ENCODE measurements around the gene CLCN3. TPM values are rescaled to one million over a fixed set of nuclear protein-coding genes. Genes with fewer than 3 reads are reported as not detected.

The CLCN3 gene
- total and polyA plus RNA-seq, 4 experiments from 2014 or later: 6.2 to 37.7 (median 25.7) TPM

- intact Hi-C loops (cut with micrococcal nuclease): no loop called here
- CTCF ChIA-PET (ENCODE audit: partially characterized antibody): interaction anchor here (0.9 to 1.3 kb wide), 3 partner anchors 9 to 42 kb away, joined by 3 to 4 read pairs (median 3); no protein-coding TSS in a partner anchor
These were observed 35.0 kb downstream of the CLCN3 start for GRCh38 chr4:169655401-169655800.

GRCh38 chr4:169657470-169658107 lies 37.2 kb downstream of the CLCN3 start:
- Histone ChIP-seq H3K4me1 (ENCODE audit: insufficient read depth, low read length) (peaks cover 18% of the 10 kb centered on the region), H3K27me3 (ENCODE audit: insufficient read depth, low read length) (no peaks in the 10 kb centered on the region), H3K36me3 (ENCODE audit: insufficient read depth, low read length) (no peaks in the 10 kb centered on the region), H3K9me3 (ENCODE audit: control insufficient read depth in 1 of 2, low read length in 2 of 2) (no peaks in the 10 kb centered on the region), H3K4me3 (ENCODE audit: low read length in 2 of 2) (no peak overlapping the region), H3K27ac (ENCODE audit: low read depth, low read length) (no peak overlapping the region)
- Mint-ChIP-seq H3K27ac (peak overlapping the region in 2 of 7 donors; percentile 56 to 62), H3K27me3 (no peaks in the 10 kb centered on the region), H3K36me3 (peaks cover 4 to 8% of the 10 kb centered on the region in 2 donors), H3K9me3 (no peaks in the 10 kb centered on the region), H3K4me3 (no peak overlapping the region), H3K4me1 (peaks cover 17 to 28% (median 21%) of the 10 kb centered on the region in 4 donors)
- DNase-seq: no peak
- intact Hi-C loops (cut with micrococcal nuclease): no loop called here
- POLR2A ChIA-PET (ENCODE audit: partially characterized antibody): interaction anchor here (1.0 kb wide), 1 partner anchor 36 kb away, joined by 3 read pairs; no protein-coding TSS in a partner anchor
- CTCF ChIA-PET (ENCODE audit: partially characterized antibody): no interaction called here

More at GRCh38 chr4:169655401-169655800, 35.0 kb downstream of the CLCN3 start:
- H3K9me3 Mint-ChIP-seq: no peaks in the 10 kb centered on the region
- peaks cover 9 to 10% of the 10 kb centered on the region in 2 donors for H3K36me3 Mint-ChIP-seq
- peaks cover 14 to 27% (median 21%) of the 10 kb centered on the region in 4 donors for H3K4me1 Mint-ChIP-seq
- no peak for DNase-seq
- H3K27me3 ChIP-seq (ENCODE audit: insufficient read depth, low read length): no peaks in the 10 kb centered on the region
- H3K4me1 ChIP-seq (ENCODE audit: insufficient read depth, low read length): peaks cover 16% of the 10 kb centered on the region
- no peaks in the 10 kb centered on the region for H3K27me3 Mint-ChIP-seq
- H3K36me3 ChIP-seq (ENCODE audit: insufficient read depth, low read length): no peaks in the 10 kb centered on the region
- H3K27ac ChIP-seq (ENCODE audit: low read depth, low read length): no peak overlapping the region
- no peak overlapping the region for H3K4me3 ChIP-seq (ENCODE audit: low read length in 2 of 2)
- no peaks in the 10 kb centered on the region for H3K9me3 ChIP-seq (ENCODE audit: control insufficient read depth in 1 of 2, low read length in 2 of 2)
- no peak overlapping the region for H3K4me3 Mint-ChIP-seq
- peak overlapping the region in 1 of 7 donors; percentile 37 for H3K27ac Mint-ChIP-seq
- POLR2A ChIA-PET (ENCODE audit: partially characterized antibody): no interaction called here

- H3K4me1 Mint-ChIP-seq: peaks cover 12 to 28% (median 20%) of the 10 kb centered on the region in 4 donors
- intact Hi-C loops (cut with micrococcal nuclease): no loop called here
- H3K27ac Mint-ChIP-seq: peak overlapping the region in 2 of 7 donors; percentile 42 to 50
- no peak for DNase-seq
- H3K4me3 ChIP-seq (ENCODE audit: low read length in 2 of 2): no peak overlapping the region
- ChIA-PET POLR2A (ENCODE audit: partially characterized antibody) (interaction anchor here (1.6 to 3.6 kb wide), 2 partner anchors 38 to 46 kb away, joined by 5 to 15 read pairs; partner anchors contain the start of genes CLCN3 and NEK1), CTCF (ENCODE audit: partially characterized antibody) (interaction anchor here (1.2 to 2.3 kb wide), 2 partner anchors 17 to 45 kb away, joined by 3 to 10 read pairs; partner anchors contain the start of gene NEK1)
- H3K27me3 Mint-ChIP-seq: no peaks in the 10 kb centered on the region
- peaks cover 18% of the 10 kb centered on the region for H3K4me1 ChIP-seq (ENCODE audit: insufficient read depth, low read length)
- no peak overlapping the region for H3K27ac ChIP-seq (ENCODE audit: low read depth, low read length)
- H3K27me3 ChIP-seq (ENCODE audit: insufficient read depth, low read length): no peaks in the 10 kb centered on the region
- no peaks in the 10 kb centered on the region for H3K9me3 Mint-ChIP-seq
- H3K36me3 ChIP-seq (ENCODE audit: insufficient read depth, low read length): no peaks in the 10 kb centered on the region
- no peaks in the 10 kb centered on the region for H3K9me3 ChIP-seq (ENCODE audit: control insufficient read depth in 1 of 2, low read length in 2 of 2)
- H3K36me3 Mint-ChIP-seq: peaks cover 4 to 6% of the 10 kb centered on the region in 2 donors
- no peak overlapping the region for H3K4me3 Mint-ChIP-seq
These were observed 37.8 kb downstream of the CLCN3 start for GRCh38 chr4:169658196-169658595.

GRCh38 chr4:169658975-169659715 lies 38.8 kb downstream of the CLCN3 start:
- no peaks in the 10 kb centered on the region for H3K27me3 Mint-ChIP-seq
- Histone ChIP-seq H3K27me3 (ENCODE audit: insufficient read depth, low read length) (no peaks in the 10 kb centered on the region), H3K36me3 (ENCODE audit: insufficient read depth, low read length) (no peaks in the 10 kb centered on the region), H3K9me3 (ENCODE audit: control insufficient read depth in 1 of 2, low read length in 2 of 2) (no peaks in the 10 kb centered on the region), H3K4me1 (ENCODE audit: insufficient read depth, low read length) (peaks cover 18% of the 10 kb centered on the region), H3K27ac (ENCODE audit: low read depth, low read length) (no peak overlapping the region), H3K4me3 (ENCODE audit: low read length in 2 of 2) (no peak overlapping the region)
- ChIA-PET POLR2A (ENCODE audit: partially characterized antibody) (interaction anchor here (0.5 to 3.6 kb wide), 3 partner anchors 39 to 761 kb away, joined by 3 to 15 read pairs (median 5); partner anchors contain the start of genes CLCN3 and NEK1), CTCF (ENCODE audit: partially characterized antibody) (interaction anchor here (1.1 to 2.3 kb wide), 5 partner anchors 18 to 151 kb away, joined by 3 to 10 read pairs (median 4); partner anchors contain the start of genes CLCN3 and NEK1)
- intact Hi-C loops (cut with micrococcal nuclease): no loop called here
- peak in 1 of 5 donors; percentile 26 for DNase-seq
- no peak overlapping the region for H3K4me3 Mint-ChIP-seq
- peak overlapping the region in 6 of 7 donors; percentile 37 to 99 (median 90) for H3K27ac Mint-ChIP-seq
- H3K4me1 Mint-ChIP-seq: peaks cover 15 to 30% (median 24%) of the 10 kb centered on the region in 4 donors
- H3K36me3 Mint-ChIP-seq: peaks cover 0 to 2% of the 10 kb centered on the region in 2 donors
- H3K9me3 Mint-ChIP-seq: no peaks in the 10 kb centered on the region

- Histone ChIP-seq H3K9me3 (ENCODE audit: control insufficient read depth in 1 of 2, low read length in 2 of 2) (no peaks in the 10 kb centered on the region), H3K27ac (ENCODE audit: low read depth, low read length) (peak overlapping the region; percentile 22), H3K4me3 (ENCODE audit: low read length in 2 of 2) (no peak overlapping the region), H3K27me3 (ENCODE audit: insufficient read depth, low read length) (no peaks in the 10 kb centered on the region), H3K36me3 (ENCODE audit: insufficient read depth, low read length) (no peaks in the 10 kb centered on the region), H3K4me1 (ENCODE audit: insufficient read depth, low read length) (peaks cover 24% of the 10 kb centered on the region)
- no peaks in the 10 kb centered on the region for H3K36me3 Mint-ChIP-seq
- peak; percentile 65 to 92 (median 80) for DNase-seq
- H3K27ac Mint-ChIP-seq: peak overlapping the region; percentile 85 to 99 (median 96)
- peaks cover 17 to 34% (median 26%) of the 10 kb centered on the region in 4 donors for H3K4me1 Mint-ChIP-seq
- H3K4me3 Mint-ChIP-seq: peak overlapping the region in 7 of 8 donors; percentile 37 to 87 (median 76)
- ChIA-PET CTCF (ENCODE audit: partially characterized antibody) (interaction anchor here (1.1 to 2.3 kb wide), 4 partner anchors 30 to 150 kb away, joined by 3 to 10 read pairs (median 6); partner anchors contain the start of genes CLCN3 and NEK1), POLR2A (ENCODE audit: partially characterized antibody) (interaction anchor here (1.6 to 3.6 kb wide), 2 partner anchors 40 to 48 kb away, joined by 5 to 15 read pairs; partner anchors contain the start of genes CLCN3 and NEK1)
- H3K27me3 Mint-ChIP-seq: no peaks in the 10 kb centered on the region
- H3K9me3 Mint-ChIP-seq: no peaks in the 10 kb centered on the region
- intact Hi-C loops (cut with micrococcal nuclease): loop anchor here (1.0 kb wide), 1 partner anchor 38 kb away; no protein-coding TSS in a partner anchor
These were observed 39.6 kb downstream of the CLCN3 start for GRCh38 chr4:169659716-169660670.

- Histone ChIP-seq H3K4me3 (ENCODE audit: low read length in 2 of 2) (no peak overlapping the region), H3K27ac (ENCODE audit: low read depth, low read length) (no peak overlapping the region), H3K27me3 (ENCODE audit: insufficient read depth, low read length) (no peaks in the 10 kb centered on the region), H3K36me3 (ENCODE audit: insufficient read depth, low read length) (no peaks in the 10 kb centered on the region), H3K4me1 (ENCODE audit: insufficient read depth, low read length) (peaks cover 29% of the 10 kb centered on the region), H3K9me3 (ENCODE audit: control insufficient read depth in 1 of 2, low read length in 2 of 2) (no peaks in the 10 kb centered on the region)
- peak overlapping the region in 1 of 7 donors; percentile 57 for H3K27ac Mint-ChIP-seq
- H3K27me3 Mint-ChIP-seq: no peaks in the 10 kb centered on the region
- H3K4me1 Mint-ChIP-seq: peaks cover 23 to 42% (median 33%) of the 10 kb centered on the region in 4 donors
- peaks cover 8 to 9% of the 10 kb centered on the region in 2 donors for H3K36me3 Mint-ChIP-seq
- no peak overlapping the region for H3K4me3 Mint-ChIP-seq
- ChIA-PET POLR2A (ENCODE audit: partially characterized antibody) (interaction anchor here (3.6 kb wide), 1 partner anchor 41 kb away, joined by 15 read pairs; the partner anchor contains the start of gene CLCN3), CTCF (ENCODE audit: partially characterized antibody) (interaction anchor here (0.6 to 2.0 kb wide), 2 partner anchors 41 to 48 kb away, joined by 3 to 8 read pairs; partner anchors contain the start of gene CLCN3)
- intact Hi-C loops (cut with micrococcal nuclease): loop anchor here (1.0 kb wide), 1 partner anchor 39 kb away; no protein-coding TSS in a partner anchor
- H3K9me3 Mint-ChIP-seq: no peaks in the 10 kb centered on the region
- no peak for DNase-seq
These were observed 40.6 kb downstream of the CLCN3 start for GRCh38 chr4:169660929-169661328.
